Cortex of kidney (tissue), 1 donor: ENCODE measurements around the gene POLA1.

Experiments used
- DNase-seq: peaks from one replicate; lab custom pipeline; 2025; lab: John Stamatoyannopoulos, UW

Gene POLA1

DNA sequence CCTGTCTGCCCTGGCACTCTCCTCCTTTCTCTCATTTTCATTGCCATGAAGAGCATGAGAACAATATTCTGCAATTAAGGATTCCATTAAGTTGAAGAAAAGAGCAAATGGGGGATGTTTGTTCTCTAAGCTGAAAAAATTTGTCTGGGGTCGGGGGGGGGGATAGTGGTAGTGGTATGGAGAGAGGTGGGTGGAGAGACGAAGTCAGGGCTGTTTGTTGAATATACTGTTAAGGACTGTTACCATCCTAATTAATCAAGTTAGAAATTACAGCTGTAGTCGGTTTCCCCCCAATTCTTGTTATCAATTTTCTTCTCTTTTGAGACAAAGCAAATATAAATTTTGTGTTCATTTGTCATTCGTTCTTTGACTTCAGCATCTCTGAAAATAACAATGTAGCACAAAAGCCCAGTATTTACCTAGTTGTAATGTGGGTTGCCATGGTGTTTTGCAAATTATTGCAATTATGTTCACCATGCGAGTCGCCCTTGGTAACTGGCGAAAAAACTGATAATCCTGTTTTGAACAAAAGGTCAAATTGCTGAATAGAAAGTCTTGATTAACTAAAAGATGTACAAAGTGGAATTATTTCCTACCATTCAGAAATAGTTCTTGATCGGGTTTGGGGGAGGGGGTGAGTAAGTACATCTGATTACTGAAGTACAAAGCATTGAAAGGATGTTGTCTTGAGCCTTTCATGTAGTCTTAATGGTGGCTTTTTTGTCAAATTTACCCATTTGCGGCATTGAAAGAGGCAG, 183.0 kb downstream of the POLA1 start:
- no peak for DNase-seq

DNA sequence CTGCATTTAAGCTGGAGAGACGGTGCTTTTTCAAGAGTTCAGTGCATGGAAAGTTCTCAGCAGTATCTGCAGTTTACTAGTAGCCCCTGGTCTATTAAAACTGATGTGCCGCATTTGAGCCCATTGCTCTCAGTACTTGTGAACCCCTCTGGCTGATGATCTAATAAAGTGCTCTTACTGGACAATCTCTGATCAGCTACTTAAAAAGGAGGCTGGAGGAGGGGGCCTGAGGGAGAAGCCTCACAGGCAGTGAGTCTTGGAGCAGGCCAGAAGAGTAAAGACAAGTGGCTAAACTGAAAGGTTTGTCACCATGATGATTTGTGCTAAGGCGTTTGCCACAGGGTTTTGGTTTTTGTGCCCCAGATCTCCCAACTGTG, 183.6 kb downstream of the POLA1 start:
- DNase-seq, result no peak

DNA sequence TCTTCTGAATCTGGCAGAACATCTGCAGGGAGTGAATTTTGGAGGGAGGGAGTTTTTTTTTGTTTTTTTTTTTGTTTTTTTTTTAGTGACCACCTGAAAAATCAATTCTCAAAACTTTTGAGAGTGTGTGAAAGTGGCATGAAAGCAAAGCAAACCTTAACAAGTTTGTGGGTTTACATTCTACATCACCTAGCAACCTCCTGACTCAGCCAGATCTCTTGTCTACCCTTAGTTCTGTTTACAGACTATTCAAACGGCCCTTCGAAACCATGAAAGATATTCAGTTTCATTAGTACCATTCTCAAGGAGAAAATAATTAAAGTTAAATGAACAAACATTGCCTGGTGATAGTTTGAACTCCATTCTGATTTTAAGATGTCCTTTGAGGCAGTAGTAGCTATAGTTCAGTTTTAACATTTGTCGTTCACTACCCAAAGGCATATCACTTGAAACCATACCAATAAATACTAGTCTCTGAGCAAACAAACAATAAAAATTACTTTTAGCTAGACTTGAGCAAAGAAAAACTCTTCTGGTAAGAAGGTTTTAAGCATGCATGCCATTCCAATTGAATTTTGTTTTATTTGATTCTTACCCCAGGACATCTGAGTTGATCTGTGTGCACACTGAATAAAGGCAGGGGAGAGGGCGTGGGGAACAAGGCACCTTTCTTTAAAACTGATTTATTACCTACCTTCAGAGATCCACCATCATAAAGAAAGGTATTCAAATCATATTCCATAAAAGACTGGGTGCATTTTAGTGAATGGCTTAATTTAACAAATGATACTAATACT, 184.3 kb downstream of the POLA1 start:
- no peak for DNase-seq

DNA sequence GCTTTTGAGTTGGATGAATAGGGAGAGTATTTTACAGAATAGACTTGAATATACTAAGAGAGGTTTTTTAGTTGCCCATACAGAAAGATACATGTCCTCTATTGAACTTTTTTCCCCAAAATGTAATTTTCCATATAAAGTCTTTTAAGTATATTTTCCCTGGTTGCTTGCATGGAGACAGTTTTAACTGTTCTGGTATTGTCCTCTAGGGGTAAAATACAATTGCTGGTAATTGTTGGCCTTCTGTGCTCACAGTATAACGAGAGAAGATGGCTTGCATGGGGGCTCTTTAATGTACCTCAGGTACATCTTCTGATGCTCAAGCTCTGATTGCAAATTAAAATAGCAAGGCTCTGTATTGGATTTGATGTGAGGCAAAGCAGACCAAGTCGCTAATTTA, 186.0 kb downstream of the POLA1 start:
- no peak for DNase-seq

DNA sequence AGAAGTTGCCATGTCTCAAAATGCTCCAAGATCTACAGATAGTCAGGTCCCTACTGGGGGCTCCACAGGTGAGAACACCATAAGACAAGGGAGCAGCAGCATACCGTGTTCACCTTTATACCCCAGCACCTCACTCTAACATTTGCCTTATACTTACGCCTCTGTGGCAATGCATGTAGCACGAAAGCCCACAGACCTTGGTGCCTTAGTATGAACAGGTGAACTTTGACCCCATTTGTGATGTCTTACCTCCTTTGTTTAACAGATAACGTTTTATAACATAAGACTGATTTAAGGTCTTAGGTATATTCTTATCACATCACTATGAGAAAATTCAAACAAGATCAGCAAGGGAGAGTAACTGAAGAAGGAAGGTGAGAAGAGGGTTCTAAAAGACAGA, 193.2 kb downstream of the POLA1 start:
- no peak for DNase-seq

DNA sequence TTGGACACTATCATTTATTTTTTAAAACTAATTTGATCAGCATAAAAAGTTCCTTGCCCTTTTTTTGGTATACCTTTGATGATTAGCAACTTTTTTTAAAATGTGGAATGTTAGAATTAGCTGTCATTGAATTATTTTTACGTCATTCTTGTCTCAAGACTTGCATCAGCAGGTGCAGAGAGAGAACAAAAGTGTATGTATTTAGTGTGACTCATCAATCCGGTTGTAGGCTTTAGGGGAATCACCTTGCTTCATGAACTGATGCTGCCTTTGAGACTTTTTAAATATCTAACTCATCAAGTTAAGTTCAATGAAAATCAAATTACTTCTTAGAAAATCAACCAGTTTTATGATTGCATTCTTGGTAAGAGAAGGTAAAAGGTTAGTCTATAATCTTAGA, 197.0 kb downstream of the POLA1 start:
- no peak for DNase-seq

DNA sequence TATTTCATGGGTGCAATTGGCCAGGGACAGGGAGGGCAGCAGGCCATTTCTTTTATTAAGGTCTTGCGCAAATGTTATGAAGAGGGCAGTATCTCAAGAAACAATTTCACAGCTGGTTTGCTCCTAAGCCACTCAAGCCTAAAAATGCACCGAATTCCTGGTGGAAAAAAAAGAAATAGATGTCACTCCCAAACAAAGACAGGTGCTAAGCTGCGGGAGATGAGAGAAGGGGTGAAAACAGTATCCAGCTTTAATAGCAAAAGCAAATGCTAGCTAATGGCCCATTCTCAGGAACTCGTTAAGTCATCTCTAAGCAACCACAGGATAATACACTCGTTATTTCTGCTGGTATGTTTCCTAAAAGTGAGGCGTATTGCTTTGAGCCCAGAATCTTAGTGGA, 205.7 kb downstream of the POLA1 start:
- DNase-seq, result no peak

DNA sequence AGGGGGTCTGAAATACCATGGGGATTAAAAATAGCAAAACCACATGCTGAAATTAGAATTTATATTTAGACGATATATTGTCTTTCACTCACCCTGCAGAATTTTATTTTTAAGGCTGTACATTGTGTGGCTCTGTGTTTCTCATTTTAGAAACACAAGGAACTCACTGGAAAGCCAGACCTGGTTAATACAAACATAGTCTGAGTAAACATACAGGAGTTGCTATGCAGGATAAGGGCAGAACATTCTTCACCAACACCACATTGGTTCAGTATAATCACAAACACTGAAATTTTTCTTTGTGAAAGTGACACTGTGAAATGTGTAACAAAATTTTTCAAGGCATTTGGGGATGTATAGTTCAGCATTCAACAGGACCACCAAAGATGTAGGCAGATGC, 206.5 kb downstream of the POLA1 start:
- no peak for DNase-seq

DNA sequence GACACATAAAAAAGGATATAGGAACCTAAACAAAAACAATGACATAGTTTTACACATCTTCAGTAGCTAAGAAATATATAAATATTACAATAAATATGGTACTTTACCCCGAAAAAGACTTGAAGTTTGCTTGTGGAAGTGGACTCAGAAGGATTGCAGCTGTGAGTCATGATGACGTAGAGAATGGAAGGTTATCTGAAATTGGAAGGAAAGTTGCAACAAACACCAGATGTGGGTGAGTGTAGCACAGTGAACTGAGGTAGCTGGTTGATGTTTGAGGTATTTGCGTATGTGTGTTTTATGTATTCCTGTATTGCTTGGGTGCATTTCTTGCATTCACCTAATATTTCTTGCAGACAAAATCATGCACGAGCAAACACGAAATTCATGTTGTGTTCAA, 209.1 kb downstream of the POLA1 start:
- no peak for DNase-seq

DNA sequence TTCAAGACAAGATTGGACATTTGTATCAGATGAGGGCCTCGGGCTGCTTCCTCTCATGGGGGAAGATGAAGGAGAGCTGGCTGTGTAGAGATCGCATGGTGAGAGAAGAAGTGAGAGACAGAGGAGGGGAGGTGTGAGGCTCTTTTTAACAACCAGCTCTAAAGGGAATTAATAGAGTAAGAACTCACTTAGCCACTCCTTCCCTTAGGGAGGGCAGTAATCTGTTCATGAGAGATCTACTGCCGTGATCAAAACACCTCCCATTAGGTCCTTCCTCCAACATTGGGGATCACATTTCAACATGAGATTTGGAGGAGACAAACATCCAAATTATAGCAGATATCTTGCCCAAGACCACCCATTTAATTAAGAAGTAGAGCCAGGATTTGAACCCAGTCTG, 225.0 kb downstream of the POLA1 start:
- no peak for DNase-seq

DNA sequence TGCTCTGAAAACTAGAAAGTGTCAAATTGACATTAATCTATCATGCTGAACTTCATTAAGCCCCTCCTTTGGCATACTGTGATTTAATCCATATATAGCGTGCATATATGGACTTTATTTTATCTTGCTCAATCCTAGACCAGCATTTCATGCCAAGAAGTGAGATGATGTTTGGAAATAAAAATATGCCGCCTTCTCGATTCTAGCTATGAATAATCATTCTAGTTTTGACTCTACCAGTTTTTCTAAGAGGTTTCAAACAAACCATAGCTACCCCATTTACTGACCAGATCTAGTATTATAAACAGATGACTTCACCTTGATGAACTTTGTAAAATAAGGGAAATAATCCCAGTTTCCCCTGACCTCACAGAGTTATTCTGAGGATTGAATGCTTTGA, 227.1 kb downstream of the POLA1 start:
- no peak for DNase-seq

DNA sequence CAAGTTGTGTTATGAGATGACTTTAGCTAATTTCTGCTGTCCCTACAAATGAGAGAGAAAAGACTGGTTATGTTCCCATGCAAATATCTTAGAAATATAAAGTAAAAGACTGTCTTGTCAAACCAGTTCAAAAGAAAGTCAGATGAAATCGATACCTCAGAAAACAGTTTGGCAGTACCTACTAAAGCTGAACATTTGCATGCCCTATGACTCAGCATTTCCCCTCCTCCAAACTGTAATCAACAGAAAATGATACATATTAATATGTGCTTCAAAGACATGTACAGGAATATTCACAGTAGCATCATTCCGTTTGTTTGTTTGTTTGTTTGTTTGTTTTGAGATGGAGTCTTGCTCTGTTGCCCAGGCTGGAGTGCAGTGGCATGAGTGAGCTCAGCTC, 231.7 kb downstream of the POLA1 start:
- no peak for DNase-seq

DNA sequence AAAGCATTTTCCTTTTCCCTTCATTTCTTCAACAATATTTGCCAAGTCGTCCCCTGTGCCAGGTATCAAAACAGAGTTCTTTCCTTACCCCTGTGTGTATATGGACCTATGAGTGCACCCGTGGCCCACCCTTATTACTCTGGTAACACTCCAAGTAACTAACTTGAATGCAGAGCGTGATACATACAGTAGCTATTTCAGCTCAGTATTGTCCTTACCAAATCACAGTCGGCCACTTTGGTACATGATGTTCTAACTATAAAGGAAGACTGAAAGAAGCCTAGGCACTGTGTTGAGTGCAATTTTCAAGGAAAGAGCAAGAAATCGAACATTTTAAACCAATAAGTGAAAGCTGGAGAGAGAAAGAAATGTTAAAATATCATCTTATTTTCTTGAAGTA, 233.7 kb downstream of the POLA1 start:
- no peak for DNase-seq

DNA sequence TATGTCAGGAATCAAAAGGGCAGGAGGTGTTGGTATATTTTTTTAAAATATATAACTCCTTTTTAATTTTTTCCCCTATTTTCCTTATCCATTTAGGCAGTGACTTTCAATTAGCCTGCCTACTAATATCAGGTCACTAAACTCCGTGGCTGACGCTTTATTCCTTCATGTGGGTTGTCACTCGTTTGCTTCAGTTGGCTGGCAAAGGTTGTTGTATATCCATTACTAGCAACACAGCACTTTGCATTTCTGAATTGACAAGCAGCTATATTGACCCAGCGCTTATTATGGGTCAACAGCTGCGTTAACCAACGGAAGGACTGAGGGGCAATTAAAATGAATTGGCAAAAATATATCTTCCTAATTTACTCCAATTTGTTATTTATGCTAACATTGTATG, 234.4 kb downstream of the POLA1 start:
- no peak for DNase-seq

DNA sequence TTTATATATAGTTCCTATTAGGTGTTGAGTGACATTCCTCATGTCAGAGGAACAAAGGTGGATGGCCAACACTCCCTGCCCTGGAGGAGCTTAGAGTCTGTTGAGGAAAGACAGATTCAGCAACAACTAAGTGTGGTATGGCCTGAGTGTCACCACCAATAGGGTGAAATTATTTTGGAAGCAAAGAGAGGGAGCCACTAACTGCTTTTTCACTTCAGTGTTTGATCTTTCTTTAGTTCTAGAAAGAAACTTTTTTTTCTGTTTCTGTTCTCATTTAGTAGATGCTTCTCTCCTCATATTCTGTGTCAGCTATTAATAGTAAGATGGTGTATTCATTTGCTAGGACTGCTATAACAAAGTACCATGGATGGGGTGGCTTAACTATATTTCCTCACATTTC, 240.6 kb downstream of the POLA1 start:
- no peak for DNase-seq

DNA sequence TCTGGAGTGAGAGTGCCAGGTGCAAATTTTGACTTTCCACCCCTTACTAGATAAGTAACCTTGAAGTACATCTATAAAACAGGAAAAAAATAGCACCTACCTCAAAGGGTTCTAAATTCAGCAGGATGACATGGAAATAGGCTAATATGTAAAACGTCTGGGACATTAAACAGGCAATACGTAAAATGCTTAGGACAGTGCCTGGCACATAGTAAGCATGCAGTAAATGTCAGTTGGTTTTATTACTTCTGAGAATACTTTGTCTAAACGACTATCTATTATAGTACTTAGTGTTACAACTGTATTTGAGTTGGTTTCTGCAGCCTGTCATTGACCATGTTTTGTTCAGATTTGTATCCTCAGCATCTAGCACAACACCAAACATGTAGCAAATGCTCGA, 251.3 kb downstream of the POLA1 start:
- DNase-seq, result no peak

DNA sequence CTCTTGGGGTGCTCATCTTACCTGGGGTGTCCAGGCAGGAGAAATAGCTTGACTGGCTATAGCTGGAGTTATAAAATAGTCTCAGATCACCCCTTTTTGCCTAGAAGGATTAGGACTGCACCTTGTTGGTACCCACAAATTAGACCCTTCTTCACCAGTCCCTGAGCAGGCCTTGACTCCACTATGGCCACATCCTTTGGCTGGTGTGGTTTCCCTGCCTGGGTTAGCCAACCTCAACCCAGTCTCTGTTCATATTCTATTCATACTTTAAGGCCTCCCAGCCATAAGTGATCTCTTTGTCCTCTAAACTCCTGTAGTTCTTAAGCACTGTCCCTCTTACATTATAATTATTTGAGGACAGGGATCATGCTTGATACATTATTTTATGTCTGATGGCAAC, 252.7 kb downstream of the POLA1 start:
- no peak for DNase-seq

DNA sequence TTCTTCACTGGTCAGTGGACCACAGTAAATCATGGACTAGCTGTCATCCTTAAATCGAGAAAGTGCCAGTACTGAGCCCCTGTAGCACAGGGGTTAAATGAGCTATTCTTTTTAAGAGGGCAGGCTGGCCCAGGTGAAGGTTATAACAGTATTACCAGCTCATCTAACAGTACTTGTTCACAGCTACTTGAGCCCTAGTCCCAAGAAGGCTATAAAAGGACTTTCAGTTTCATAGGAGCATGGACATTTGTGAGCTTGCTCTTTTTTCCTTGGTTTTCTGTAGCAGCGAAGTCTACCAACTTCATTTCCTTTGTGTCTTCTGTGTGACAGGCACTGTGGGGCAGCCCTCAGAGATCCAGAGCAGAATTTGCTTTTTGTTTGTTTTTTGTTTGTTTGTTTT, 261.0 kb downstream of the POLA1 start:
- no peak for DNase-seq

DNA sequence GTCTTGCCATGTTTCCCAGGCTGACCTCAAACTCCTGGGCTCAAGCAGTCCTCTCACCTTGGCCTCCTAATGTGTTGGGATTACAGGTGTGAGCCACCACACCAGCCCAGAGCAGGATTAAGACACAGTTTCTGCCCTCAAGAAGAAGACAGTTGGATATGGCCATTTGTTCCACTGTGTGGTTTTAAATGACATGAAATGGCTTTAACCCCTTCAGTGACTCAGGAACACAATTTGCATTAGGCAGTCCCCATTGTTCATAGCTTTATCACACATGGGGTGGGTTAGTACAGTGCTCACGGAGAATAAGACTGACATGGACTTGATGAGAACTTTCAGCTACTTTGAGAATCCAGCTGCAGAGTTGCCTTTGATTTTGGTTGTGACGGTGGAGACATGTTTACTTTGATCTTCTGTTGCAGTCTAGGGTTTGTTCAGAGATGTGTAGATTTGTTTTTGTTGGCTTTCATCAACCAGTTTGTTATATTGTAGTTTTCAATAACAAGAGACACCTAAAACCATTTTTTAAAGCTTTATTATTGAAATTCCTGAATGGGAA, 261.7 kb downstream of the POLA1 start:
- DNase-seq, result no peak

DNA sequence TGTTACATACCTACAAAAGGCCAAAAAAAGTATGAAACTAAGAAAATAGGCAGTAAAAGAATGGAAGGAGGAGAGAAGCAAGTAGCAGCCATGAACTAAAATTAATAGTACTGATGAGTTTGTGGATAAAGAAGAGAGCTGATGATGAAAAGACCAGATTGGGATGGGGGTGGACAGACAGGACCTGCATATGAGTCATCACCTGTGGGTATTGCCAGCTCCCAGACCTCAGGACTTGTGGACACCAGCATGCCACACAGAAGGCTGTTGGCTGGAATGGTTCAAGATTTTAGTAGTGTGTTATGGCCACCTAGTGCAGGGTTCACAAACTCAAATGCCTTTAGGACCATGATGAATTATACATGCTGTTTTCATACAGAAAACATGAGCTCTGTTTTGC, 263.1 kb downstream of the POLA1 start:
- DNase-seq, result no peak

DNA sequence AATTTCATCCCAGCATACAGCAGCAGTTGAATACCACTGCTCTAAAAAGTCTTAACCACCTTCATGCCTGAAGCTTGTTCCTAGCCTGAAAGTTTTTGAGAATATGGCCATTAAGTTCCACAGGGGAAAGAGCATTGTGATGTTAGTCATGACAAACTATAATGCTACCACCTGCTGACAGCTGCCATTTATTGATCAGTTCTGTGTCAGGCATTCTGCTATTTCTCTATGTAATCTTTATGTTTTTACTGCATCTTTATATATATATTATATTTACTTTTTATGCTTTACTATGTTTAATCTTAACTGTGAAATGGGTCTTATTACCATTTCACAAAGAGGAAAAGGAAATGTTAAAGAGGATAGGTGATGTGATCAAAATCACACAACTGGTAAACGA, 268.1 kb downstream of the POLA1 start:
- DNase-seq, result no peak

DNA sequence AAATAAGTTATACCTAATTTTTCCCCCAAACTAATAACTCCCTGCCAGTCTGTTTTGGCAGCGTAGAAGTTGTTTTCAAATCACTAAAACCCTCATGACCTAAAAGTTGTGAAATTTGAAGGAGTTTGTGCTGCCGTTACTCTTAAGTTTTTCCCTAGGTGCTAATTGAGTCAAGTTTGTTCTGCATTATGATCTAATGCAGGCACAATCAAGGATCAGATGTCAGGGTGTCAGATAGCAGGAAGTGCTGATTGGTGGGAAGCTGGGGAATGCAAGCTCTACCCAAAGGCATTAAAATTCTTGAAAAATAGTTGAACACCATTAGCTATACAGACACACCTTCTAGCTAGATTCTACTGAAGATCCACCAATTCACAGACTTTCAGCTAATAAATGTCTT, 270.1 kb downstream of the POLA1 start:
- DNase-seq, result no peak

DNA sequence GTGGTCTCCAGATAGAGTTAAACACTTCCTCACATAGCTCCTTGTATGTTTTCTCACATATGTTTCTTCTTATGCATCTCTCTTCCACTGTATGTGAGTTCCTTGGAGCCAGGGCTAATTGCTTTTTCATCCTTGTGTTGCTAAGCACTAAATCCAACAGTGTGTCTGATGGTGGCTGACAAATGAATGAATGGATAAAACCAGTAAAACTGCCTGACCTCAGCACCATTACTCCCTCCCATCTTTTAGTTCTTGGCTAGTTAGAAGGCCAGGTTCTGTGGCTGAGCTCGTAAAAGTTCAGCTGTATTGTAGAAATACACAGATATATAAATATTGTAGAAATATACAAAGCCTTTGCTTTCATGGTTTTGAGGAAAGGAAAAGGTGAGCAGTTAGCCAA, 271.7 kb downstream of the POLA1 start:
- no peak for DNase-seq

DNA sequence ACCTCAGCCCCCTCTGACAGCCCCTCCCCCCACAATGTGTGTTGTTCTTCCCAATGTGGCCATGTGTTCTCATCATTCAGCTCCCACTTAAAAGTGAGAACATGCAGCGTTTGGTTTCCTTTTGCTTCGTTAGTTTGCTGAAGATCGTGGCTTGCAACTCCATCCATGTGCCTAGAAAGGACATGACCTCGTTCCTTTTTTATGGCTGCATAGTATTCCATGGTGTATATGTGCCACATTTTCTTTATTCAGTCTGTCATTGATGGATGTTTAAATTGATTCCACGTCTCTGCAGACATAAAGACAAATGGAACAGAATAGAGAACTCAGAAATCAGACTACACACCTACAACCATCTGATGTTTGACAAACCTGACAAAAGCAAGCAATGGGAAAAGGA, 276.1 kb downstream of the POLA1 start:
- DNase-seq, result no peak
